ENCODE results near the gene SLCO2A1.

The SLCO2A1 gene

DNA sequence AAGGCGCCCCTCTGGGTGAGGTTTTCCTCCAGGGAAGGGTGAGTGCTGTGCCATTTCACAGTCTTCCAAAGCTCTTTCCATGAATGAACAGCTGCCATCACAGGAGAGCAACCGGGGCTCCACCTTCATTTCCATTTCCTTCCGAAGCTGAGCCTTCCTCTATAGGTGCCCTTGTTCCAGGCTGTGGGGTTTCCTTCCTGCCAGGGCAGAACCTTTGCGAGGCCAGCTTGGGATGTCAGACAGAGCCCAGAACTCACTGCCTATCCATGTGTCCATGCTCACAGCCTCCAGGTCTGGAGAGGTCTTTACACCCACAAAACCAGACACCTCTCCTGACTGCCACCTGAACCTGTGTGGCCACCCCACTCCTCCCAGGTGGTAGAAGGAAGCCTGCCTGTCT lies 49.2 kb downstream of the SLCO2A1 start:
- no peak for DNase-seq (ENCODE audit: low read depth in 2 of 2)

GRCh38 chr3:133980035-133980434 lies 49.7 kb downstream of the SLCO2A1 start:
- DNase-seq (ENCODE audit: low read depth in 2 of 2), result no peak

DNA sequence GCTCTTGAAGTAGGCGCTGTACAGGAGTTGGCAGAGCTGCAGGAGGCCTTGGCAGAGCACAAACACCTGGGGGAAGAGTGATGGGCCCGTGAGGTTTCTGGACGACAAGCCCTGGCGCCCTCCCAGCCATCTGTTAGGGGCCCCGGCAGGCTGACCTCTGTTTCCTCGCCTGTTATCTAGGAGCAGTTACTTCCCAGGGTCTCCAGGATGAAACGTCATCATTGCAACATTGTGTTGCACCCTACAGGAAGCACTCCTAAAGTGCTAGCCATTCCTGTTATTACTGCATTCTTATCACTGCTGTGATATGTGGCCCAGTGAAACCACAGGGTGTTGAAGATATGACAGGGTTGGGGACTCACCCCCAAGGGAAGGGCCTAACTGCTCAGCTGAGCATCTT lies 50.2 kb downstream of the SLCO2A1 start:
- DNase-seq (ENCODE audit: low read depth in 2 of 2), result no peak

DNA sequence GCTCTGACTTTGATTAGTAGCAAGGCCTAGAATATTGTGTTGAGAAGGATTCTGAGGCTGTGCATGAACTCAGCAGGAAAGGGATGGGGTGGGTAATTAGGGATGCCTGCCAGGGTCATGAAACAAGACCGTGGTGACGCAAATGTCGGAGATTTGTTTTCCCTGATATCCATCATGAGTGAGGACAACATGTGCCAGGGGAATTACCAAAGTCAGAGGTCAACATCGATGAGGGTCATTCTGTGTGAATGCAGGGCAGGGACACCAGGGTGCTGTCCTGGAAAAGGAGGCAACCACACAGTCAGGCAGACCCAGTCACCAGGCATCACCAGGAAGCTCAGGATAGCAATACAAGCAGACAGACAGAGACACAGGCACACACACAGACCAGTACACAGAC lies 52.2 kb downstream of the SLCO2A1 start:
- DNase-seq (ENCODE audit: low read depth in 2 of 2), result no peak

- no peak for DNase-seq (ENCODE audit: low read depth in 2 of 2)
Observed at GRCh38 chr3:133973249-133973980, 56.3 kb downstream of the SLCO2A1 start.

DNA sequence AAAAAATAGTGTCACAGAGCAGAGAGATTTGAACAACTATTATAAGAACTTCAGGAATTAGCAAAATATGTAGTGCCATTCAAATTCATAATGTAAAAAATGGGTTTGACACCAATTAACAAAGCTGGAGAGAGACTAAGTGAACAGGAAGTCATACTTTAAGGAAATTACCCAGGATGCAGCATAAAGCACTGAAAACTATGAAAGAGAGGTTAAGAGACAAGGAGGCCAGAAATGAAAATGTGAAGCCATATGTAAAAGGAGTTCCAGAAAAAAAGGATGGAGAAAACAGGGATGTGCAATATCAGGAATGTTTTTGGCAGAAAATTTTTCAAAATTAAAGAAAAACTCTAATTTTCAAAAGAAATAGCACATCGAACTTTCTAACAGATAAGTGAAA lies 57.6 kb downstream of the SLCO2A1 start:
- DNase-seq (ENCODE audit: low read depth in 2 of 2), result no peak

DNA sequence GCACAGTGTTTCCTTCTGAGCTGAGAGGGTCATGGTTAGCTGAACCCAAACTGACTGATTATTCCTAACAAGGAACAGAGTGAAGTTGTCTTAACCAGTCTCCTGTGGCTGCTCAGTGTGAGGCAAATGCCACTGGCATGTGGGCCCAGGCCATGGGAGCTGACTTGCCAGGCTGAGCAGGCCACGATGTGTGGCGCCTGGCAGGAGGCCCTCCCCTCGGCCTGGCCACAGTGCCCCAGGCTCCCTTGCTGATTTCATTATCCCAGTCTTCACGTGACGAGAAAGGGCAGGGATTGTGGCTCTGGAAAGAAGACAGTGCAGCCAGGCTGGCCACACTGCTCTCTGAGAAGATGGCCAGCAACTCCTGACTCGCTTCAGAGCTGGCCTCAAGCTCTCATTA lies 58.8 kb downstream of the SLCO2A1 start:
- no peak for DNase-seq (ENCODE audit: low read depth in 2 of 2)

DNA sequence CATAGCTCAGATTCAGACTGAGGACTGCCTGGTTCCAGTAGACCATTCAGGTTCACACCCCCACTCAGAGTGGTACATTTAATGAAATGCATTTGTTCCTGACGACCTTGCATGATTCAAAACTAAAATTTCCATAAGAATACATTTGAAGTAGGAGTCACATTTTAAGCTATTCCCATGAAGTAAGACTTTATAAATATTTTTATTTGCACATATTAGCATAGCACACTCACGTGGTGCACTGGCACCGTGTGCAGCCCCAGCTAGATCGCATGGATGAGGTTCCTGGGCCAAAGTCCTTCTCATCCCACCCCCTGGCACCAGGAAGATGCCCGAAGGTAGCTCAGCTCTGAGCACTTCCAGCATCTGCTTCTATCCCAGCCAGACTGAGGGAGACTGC lies 59.4 kb downstream of the SLCO2A1 start:
- no peak for DNase-seq (ENCODE audit: low read depth in 2 of 2)

DNA sequence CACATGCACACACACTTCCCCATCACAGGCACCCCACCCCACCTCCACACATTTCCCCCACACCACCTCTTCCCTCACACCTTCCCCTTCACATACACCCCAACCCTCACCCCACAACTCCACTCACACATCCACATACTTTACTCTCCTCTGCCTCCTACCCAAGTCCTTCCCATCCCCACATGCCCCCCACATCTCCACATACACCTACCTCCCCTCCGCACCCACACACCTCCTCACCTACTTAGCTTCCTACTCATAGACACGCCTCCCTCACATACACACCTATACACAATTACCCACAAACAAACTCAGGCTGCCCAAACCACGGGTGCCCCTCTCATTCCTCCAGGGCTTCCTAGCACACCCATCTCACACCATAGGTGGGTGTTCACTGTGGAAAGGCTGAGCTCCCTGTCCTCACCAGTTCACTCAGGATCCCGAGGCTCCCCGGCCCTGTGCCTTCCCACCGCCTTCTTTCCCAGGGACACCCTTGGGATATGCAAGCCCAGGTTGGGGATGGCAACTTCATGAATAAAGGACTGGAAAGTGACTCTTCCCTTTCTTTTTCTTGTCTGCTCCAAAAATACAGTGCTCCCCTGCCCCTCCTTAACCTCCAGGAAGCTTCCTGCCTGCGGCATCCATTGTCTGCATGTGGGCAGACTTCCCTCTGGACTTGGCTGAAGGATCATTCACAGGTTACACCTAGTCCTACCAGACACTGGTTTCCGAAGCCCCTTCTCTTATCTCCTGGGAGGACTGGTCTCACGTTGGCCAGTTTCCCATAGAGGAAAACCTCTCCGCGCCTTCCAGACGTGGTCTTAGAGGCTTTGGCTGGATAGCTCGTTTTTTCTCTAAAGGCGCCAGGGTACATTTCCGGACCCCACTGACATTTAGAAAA lies 61.5 kb downstream of the SLCO2A1 start:
- DNase-seq (ENCODE audit: low read depth in 2 of 2), result no peak

DNA sequence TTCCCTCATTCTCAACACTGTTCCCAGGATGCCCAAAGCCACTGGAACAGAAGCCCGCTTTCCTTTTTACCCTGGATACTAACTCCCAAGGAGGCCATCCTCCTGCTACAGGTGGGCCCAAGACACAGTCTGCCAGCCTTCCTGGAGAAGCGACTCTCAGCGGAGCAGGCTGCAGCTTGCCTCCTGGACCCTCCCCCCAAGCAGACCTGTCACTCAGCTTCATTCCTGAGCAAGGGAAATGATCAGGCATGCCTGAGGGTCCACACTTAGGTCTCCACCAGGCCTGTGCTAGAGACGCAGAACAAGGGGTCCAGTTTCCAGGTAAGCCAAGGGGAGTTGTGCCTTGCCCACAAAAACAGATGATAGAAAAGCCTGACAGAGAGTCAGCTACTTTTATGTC lies 62.8 kb downstream of the SLCO2A1 start:
- DNase-seq (ENCODE audit: low read depth in 2 of 2), result no peak

DNA sequence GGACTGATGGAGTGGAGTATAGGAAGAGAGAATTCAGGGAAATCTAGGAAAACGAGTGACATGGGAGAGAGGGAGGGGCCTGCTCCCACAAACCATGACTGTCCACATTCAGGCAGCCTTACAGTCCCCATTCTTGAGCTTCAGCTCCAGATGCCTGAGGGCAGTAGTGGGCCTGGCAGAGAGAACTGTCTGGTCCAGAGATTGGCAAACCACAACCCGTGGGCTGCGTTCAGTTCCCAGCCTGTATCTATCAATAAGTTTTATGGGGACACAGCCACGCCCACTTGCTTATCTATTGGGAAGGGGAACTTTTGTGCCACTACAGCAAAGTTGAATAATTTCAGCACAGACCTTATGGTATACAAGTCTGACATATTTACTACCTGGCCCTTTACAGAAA lies 63.8 kb downstream of the SLCO2A1 start:
- no peak for DNase-seq (ENCODE audit: low read depth in 2 of 2)

DNA sequence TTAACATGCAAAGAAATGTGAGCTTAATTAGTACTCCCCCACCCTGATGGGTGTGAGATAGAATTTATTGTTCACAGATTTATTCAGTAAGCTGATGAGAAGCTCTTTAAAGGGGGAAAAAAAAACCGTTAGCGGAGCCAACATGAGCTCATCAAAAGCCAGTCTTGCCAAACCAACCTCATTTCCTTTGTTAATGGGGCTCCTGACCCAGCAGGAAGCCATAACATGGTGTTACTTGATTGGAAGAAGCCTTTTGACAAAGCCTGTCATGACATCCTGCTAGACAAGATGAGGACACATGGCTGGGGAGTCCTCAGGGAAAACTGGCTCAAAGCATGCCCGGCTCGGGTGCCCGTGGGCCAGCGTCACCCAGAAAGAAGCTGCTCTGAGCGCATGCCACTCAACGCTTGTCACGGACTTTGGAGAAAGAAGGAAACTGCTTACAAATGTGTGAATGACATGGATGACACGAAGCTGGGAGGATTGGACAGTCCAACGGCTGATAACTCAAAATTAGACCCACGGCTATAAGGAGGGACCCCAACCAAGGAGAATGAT lies 64.6 kb downstream of the SLCO2A1 start:
- no peak for DNase-seq (ENCODE audit: low read depth in 2 of 2)

- no peak for DNase-seq (ENCODE audit: low read depth in 2 of 2)
Observed at GRCh38 chr3:133964547-133964946, 65.2 kb downstream of the SLCO2A1 start.

DNA sequence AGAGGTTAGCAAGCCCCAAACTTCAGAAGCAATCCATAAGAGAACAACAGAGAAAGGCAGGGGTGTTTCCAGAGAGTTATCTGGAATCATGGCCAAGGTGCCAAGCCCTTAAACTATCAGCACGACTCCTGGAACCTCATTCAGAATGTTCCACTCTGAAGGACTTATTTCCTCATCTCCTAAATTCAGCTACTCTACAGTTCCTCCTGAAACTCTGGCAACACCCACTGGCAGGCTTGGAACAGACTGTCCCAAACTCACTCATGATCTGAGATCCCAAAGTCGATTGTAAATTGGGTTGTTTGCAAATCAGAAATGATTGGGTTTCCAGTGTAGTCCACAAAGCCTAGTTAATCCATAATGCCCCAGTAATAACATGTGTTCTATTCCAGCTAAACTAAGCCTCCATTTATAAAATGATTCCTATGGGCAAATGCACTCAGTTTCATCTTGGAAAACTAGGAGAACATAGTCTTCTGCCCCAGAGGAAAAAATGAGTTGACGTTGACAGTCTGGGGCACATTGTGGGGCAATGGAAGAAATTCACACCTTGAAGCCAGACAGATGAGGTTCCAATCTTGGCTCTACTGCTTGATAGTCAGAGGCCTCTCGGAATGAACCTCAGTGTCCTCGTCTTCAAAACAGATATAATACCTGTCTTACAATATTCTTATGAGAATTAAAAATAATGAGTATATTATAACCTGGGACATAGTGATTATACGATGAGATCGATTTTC lies 65.9 kb downstream of the SLCO2A1 start:
- no peak for DNase-seq (ENCODE audit: low read depth in 2 of 2)

GRCh38 chr3:133962849-133963248 lies 66.9 kb downstream of the SLCO2A1 start:
- no peak for DNase-seq (ENCODE audit: low read depth in 2 of 2)

DNA sequence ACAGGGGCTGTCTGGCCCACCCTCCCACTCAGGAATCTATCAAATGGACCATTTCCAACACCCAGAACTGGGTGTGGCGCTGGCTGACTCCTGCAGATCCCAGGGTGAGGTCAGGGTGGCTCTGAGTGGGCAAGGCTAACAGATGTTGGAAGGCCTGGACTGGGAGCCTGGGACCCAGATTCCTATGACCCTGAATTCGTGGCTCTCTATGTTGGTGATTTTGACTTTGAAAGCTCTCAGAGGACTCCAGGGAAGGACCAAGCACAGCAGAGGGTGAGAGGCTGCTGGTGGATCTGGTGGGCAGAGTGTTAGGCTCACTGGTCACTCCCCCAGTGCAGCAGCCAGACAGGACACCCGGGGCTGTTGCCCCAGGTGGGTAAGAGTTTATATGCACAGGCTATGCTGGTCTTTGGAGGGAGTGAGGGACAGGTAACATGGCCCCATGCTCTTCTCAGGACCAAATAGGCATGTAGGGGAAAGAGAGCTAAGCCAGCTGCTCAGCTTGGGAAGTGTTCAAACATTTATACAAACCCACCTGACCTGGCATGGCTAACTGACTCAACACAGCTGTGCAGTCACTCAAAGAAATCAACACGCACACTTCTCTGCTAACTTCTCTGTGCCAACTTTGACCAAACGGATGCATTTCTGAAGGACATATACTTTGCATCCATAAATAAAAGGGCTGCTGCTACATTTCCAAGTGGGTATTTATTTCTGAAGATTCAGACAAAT lies 71.5 kb downstream of the SLCO2A1 start:
- no peak for DNase-seq (ENCODE audit: low read depth in 2 of 2)

GRCh38 chr3:133956982-133957381 lies 72.7 kb downstream of the SLCO2A1 start:
- no peak for DNase-seq (ENCODE audit: low read depth in 2 of 2)

DNA sequence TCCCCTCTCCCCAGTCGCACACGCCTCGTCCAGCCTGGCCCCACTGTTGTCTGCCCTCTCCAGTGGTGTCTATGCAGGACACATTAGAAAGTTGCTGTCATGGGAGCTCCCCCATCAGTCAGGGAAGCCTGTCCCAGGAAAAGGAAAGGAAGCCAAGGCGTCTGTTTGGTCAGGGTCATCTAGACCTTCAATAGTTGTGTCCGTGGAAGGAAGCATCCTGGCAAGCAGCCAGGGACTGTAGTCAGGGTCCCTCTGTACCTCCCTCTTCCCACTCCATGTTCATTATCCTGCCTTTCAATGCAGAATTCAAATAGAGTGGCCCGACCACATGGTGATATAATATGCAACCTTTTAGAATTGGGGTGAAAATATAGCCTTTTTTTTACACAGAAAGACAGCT lies 73.4 kb downstream of the SLCO2A1 start:
- DNase-seq (ENCODE audit: low read depth in 2 of 2), result no peak

DNA sequence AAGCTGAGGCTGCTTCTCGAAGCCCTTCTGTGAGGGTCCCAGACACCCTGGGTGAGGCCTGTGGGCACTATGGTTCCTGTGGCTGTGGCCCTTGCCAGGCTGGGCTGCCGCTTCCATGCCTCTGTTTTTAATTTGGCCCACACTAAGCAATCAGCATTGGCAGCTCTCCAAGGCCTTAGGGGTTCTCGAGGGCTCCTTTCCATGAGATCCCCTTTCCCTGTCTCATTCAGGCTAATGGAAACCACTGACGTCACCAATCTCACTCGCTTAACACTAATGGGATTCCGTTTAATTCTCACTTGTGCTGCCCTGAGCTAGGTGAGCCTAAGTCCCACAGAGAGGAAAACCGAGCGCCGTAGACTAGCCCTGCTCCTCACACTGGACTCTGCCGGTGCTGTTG lies 73.8 kb downstream of the SLCO2A1 start:
- DNase-seq (ENCODE audit: low read depth in 2 of 2), result no peak

DNA sequence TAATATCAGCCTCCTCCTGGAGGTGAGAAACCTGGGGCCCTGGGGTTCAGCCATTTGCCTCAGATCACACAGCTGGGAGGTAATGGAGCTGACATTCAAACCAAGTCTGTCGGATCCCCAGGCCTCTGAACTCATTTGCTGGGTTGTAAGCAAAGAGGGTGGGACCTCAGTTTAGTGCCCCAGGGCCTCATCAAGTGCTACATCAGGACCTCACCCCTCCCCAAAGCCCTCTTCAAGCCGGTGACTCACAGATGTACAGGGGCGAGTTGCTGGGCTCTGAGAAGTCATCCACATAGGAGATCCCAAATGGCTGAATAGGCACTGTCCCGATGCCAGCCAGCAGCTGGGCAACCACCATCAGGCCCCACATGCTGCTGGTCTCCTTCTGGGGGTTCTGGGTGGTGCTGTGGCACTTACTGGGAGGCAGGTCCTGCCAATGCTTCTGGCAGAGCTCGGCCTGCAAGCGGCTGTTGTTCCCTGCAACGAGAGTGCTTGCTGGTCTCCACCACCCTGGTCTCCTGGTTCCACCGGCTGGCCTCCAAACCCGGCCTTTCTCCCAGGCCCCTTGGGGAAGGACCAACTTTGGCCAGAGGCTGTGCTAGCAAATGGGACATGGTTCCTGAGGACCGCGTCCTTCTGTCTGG lies 74.9 kb downstream of the SLCO2A1 start:
- DNase-seq (ENCODE audit: low read depth in 2 of 2), result no peak

DNA sequence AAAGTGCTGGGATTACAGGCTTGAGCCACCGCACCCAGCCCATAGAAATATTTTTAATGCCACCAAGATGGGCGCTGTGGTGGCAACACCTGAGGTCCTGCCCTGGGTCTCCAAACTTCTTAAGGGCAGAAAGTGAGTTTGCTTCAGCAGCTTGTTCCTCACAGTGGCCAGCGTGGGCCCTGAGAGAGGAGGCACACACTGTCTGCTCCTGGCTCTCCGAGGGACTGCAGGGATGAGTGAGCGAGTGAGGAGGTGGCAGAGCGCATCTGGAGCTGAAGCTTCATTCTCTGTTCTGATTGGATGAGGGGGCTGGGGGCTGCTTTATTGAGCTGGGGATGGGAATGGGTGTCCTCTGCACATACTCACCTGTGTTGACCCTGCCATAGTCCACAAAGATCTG lies 76.4 kb downstream of the SLCO2A1 start:
- no peak for DNase-seq (ENCODE audit: low read depth in 2 of 2)

All from stimulated activated CD8-positive, alpha-beta memory T cell treated with anti-CD3 and anti-CD28 coated beads, Interleukin-2, amount 100 ng/mL, for 1 hour (primary cell).